IPS-11a (cell line): Measurements from ENCODE around the gene CCAR1.
"Not testable (repeated sequence)": the region's sequence is repeated elsewhere in the genome, so short reads cannot be mapped to it uniquely, and the experiment has no call there.

Experiments used
- H3K4me3 ChIP-seq: one replicate; pipeline ENCODE4 v1.5.1; 2013; ENCODE audit warnings: low read depth, low read length, control low read depth

Gene CCAR1

DNA sequence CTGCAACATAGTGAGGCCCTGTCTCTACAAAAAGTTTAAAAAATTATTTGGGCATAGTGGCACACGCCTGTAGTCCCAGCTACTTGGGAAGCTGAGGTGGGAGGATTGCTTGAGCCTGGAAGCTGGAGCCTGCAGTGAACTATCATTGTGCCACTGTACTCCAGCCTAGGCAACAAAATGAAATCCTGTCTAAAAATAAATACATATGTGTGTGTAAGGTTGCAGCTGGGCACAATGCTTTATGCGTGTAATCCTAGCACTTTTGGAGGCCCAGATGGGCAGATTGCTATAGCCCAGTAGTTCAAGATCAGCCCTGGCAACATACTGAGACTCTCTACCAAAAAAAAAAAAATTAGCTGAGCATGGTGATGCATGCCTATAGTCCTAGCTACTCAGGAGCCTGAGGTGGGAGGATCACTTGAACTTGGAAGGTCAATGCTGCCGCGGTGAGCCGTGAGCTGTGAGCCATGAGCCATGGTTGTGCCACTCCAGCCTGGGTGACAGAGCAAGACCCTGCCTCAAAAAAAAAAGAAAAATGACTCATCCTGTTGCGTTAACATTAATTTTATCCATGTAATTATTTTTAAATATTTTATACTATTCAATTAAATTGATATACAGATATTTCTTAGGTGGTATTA, 38.3 kb downstream of the CCAR1 start:
- H3K4me3 ChIP-seq: no peak overlapping the region

DNA sequence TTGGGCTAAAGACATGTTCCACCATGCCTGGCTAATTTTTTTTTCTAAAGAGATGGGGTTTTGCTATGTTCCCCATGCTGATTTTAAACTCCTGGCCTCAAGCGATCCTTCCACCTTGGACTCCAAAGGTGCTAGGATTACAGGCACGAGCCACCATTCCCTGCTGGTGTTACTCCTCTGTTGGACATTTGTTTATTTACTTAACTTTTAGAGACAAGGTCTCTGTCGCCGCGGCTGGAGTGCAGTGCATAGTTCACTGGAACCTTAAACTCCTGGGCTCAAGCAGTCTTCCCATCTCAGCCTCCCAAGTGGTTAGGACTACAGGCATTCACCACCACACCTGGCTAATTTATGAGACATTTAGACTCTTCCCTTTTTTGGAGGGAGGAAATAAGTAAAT, 38.9 kb downstream of the CCAR1 start:
- H3K4me3 ChIP-seq: no peak overlapping the region

DNA sequence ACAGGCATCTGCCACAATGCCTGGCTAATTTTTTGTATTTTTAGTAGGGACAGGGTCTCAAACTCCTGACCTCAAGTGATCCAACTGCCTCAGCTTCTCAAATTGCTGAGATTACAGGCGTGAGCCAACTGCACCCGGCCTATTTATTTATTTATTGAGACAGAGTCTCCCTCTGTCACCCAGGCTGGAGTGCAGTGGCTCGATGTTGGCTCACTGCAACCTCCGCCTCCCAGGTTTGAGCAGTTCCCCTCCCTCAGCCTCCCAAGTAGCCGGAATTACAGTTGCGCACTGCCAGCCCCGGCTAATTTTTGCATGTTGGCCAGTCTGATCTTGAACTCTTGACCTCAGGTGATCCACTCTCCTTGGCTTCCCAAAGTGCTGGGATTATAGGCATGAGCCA, 46.4 kb downstream of the CCAR1 start:
- H3K4me3 ChIP-seq: not testable (repeated sequence)

GRCh38 chr10:68781613-68782574, 60.9 kb downstream of the CCAR1 start:
- no peak overlapping the region for H3K4me3 ChIP-seq

GRCh38 chr10:68784476-68784875, 63.4 kb downstream of the CCAR1 start:
- H3K4me3 ChIP-seq: no peak overlapping the region

- no peak overlapping the region for H3K4me3 ChIP-seq
Measured at GRCh38 chr10:68787813-68788212, 66.8 kb downstream of the CCAR1 start.

GRCh38 chr10:68790476-68790875, 69.4 kb downstream of the CCAR1 start:
- H3K4me3 ChIP-seq: no peak overlapping the region

DNA sequence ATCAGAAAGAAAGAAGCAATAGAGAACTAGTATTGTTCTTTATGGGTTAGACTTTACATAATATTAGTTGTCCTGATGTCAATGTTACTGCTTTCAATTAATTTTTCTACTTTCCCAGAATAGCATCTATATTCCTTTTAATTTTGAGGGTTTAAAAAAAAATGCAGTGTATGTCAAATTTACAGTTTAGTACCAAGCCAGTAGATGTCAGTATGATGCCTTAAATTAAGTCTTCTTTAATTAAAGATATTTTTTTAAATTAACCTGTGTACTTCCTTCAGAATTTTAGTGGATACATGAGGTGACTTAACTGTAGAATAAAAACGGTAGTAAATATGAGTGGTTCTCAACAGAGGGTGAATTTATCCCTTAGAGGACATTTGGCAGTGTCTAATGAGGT, 71.1 kb downstream of the CCAR1 start:
- no peak overlapping the region for H3K4me3 ChIP-seq

GRCh38 chr10:68795886-68796532, 75.0 kb downstream of the CCAR1 start:
- no peak overlapping the region for H3K4me3 ChIP-seq

DNA sequence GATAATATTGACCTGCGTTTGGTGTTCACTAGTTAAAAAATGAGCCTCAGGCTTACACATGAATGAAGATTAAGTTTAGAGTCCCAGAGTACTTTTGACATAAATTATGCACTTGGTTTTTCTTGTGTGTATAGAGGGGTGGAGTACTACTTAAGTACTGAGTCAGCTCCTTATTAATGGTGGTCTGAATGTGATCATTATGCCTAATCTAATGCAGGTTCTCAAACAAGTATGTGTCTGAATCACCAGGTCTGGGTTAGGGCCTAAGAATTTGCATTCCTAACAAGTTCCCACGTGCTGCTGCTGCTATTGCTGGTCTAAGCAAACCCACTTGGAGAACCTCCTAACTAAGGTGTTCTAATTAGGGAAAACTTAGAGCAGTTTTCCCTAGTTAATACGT, 75.6 kb downstream of the CCAR1 start:
- H3K4me3 ChIP-seq: no peak overlapping the region

DNA sequence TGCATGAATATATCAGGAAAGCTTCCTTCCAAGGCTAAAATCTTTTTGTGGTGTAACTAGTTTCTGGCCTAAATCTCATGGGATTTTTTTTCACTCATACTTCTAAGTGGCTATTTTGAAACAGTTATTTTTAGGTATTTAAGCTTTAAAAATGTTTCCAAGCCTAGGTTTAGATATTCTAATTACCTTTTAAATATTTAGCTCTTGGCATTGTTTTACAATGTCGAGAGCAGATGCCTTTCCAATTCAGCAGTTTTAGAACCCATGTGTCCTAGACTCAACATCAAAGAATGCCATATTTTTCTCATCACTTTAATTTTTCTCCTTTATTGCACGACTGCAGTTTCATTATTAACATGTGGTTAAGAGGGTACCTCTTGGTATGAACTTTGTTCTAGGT, 79.2 kb downstream of the CCAR1 start:
- H3K4me3 ChIP-seq: no peak overlapping the region

- no peak overlapping the region for H3K4me3 ChIP-seq
Measured at GRCh38 chr10:68804692-68805091, 83.7 kb downstream of the CCAR1 start.

GRCh38 chr10:68810830-68811229, 89.8 kb downstream of the CCAR1 start:
- not testable (repeated sequence) for H3K4me3 ChIP-seq

DNA sequence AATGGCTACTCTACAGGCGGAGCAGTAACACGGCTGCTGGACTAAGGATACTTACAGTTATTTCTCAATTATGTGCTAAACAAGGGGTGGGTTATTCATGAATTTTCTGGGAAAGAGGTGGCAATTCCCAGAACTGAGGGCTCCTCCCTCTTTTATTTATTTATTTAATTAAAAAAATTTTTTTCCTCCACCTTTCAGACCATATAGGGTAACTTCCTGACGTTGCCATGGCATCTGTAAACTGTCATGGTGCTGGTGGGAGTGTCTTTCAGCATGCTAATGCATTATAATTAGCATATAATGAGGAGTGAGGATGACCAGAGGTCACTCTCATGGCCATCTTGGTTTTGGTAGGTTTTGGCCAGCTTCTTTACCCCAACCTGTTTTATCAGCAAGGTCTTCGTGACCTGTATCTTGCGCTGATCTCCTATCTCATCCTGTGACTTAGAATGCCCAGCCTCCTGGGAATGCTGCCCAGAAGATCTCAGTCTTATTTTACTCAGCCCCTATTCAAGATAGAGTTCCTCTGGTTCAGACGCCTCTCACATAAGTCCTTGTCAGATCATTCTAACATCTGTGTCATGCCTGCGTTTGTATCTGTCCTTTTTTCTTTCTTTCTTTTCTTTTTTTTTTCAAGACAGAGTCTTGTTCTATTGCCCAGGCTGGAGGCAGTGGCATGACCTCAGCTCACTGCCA, 90.4 kb downstream of the CCAR1 start:
- H3K4me3 ChIP-seq: no peak overlapping the region

GRCh38 chr10:68812420-68812819, 91.4 kb downstream of the CCAR1 start:
- no peak overlapping the region for H3K4me3 ChIP-seq

DNA sequence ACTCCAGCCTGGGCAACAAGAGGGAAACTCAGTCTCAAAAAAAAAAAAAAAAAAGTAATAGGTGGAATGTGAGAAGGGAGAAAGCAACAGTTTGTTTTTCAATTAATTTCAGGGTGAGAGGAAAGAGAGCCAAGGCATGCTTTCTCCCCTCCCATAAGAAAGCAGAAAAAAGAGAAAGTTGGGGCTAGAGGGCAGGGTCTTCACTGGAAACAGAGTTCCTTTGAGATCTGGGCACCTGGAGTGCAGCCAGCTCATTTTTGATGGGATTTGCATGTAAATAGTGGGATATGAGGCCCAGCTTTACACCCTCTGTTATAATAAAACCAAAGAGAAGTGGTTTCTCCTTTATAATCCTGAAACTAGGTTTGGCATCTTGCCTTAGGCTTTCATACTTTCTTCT, 92.5 kb downstream of the CCAR1 start:
- no peak overlapping the region for H3K4me3 ChIP-seq

DNA sequence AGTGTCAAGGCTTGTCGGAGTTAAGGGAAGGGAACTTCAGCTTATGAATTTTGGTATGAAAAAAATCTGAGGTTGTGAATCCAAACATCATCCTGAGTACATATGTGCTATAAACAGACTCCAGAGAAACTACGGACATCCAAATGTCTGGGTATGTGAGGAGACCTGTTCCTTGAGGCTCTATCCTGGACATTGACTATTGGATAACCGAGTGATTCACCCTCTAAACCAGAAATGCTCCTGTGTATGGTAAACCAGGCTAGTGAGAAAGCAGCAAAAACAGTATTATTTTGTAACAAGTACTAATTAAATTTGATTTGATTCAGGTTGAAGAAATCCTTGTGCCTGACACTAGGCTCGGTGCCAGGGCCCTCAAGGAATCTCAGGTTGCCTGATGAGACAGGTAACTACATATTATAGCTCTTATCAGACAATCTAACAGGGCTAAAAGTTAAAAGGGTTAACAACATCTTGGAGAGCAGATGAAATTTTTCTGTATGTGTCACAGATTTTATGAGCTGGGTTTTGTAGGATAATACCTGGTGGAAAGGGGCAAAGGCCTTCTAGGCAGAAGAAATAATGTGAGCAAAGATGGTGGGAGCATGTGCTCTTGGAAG, 95.9 kb downstream of the CCAR1 start:
- H3K4me3 ChIP-seq: no peak overlapping the region

- H3K4me3 ChIP-seq: not testable (repeated sequence)
Measured at GRCh38 chr10:68820359-68820758, 99.3 kb downstream of the CCAR1 start.

DNA sequence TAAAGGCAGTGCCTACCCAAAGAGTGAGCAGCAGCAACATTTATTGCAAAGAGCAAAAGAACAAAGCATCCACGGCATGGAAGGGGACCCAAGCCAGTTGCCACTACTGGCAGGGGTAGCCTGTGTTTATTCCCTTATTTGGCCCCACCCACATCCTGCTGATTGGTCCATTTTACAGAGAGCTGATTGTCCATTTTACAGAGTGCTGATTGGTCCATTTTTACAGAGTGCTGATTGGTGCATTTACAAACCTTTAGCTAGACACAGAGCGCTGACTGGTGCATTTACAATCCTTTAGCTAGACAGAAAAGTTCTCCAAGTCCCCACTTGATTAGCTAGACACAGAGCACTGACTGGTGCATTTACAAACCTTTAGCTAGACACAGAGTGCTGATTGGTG, 101.6 kb downstream of the CCAR1 start:
- H3K4me3 ChIP-seq: not testable (repeated sequence)

GRCh38 chr10:68826764-68827591, 105.9 kb downstream of the CCAR1 start, which contains the start of gene STOX1:
TSS of gene STOX1 (plus strand) at chr10:68827531. CDS start at chr10:68827624, 93 bp downstream.
- peak within 1 kb of the TSS; percentile 51 for H3K4me3 ChIP-seq
